Tracheal epithelial cell (primary cell): ENCODE results near the gene NUDT17. TPM values are rescaled to one million over a fixed set of nuclear protein-coding genes. Genes with fewer than 3 reads are reported as not detected.

ENCODE experiments used
- total RNA-seq: library from RNA; depleted of rRNA; stranded (reverse); fragments of >200 nt; gene quantifications from 2 replicates; pipeline ENCODE4 v1.2.1, GENCODE V29; 2014

NUDT17 gene, protein sequence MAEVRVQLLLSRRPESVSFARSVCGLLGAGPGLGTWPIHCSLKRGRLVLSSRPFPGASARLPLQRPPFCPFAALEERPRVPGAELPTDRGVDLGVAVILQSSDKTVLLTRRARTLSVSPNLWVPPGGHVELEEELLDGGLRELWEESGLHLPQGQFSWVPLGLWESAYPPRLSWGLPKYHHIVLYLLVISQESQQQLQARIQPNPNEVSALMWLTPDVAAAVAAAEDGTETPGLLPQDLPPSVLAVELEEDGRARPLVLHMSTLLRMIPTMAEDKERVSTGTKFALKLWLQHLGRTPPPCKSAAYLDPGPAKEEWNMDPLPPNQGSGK
- total RNA-seq, result 2.7 and 3.2 TPM in 2 replicates

GRCh38 chr1:145845514-145846161 is at the start of gene NUDT17:
NUDT17 (plus strand) TSS chr1:145845630; CDS start chr1:145845641, 11 bp downstream.

DNA sequence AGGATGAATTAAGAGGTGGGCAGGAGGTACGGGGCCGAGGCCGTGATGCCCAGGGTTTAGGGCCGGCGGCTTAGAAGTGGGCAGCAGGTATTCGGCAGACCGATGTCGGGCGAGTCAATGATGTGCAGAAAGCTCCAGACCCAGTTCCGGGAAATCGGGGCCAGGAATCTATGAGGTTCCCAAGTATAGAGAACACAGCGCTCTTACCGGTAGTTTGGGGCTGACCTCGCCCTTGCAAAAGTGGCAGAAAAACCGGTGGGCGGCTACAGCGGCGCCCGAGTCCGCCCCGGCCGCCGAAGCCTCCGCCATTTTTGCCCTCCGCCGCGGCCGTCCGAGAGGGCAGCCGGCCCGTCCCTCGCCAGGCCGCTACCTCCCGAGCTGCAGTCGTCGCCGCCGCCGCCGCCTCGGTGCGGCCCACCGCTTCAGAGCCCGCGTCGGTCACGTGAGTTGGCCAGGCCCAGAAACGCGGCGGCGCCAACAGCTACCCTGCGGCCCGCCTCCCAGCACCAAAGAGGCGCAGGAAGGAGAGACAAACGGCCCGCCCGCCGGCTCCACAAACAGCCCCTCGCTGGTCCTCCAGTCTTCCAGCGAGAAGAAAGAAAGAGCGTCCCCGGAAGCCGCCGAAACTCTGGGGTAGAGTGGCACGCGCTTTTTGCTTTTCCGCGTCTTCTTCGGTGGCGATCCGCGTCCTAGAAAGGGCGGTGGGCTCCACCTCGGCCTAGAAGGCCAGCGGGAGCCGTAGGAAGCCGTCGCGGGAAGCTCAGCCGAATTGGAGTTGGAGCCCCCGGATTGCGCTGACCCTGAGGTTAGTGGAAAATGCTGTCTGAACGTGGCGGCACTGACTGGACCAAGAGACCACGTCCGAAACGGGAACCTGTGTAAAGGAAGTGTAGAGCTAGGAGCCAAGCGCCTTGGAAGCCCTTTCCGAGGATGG is 21.6 kb upstream of the NUDT17 start, which contains the start of the genes POLR3C and RNF115:
POLR3C (plus strand) TSS at position 636 of the 934 bp plus-strand sequence. CDS start 1,577 bp downstream, outside the sequence.
RNF115 (minus strand) TSS at position 531 of the 934 bp plus-strand sequence; CDS start at position 309, 222 bp downstream.

DNA sequence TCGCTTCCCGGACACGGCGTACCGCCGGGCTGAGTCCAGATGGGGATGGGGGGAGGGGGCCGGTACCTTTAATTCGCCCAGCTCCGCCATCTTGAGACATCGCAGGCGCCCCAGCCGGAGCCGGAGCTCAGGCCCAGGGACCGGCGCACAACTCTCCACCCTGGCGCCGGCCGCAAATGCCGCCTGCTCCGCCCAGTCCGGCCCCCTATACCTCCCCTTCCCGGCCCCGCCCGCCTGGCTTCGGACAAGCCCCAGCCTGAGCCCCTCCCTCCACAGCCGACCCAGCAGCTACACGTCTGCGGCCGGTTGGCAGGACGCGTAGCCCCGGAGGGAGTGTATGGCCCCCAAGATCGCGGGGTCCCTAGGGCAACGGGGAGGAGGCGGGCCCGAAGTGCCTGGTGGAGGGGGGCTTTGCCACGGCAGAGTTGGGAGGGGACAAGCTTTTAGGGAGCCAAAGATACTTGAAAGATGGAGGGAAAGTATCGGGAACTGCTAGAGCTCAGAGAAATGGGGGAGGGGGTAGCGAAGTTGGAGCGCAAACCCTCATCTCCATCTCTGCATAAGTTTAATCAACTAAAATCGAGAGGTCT is 13.6 kb downstream of the NUDT17 start, which contains the start of gene PIAS3:
PIAS3 (minus strand) TSS at position 181 of the 590 bp plus-strand sequence; CDS start at position 90, 91 bp downstream.

DNA sequence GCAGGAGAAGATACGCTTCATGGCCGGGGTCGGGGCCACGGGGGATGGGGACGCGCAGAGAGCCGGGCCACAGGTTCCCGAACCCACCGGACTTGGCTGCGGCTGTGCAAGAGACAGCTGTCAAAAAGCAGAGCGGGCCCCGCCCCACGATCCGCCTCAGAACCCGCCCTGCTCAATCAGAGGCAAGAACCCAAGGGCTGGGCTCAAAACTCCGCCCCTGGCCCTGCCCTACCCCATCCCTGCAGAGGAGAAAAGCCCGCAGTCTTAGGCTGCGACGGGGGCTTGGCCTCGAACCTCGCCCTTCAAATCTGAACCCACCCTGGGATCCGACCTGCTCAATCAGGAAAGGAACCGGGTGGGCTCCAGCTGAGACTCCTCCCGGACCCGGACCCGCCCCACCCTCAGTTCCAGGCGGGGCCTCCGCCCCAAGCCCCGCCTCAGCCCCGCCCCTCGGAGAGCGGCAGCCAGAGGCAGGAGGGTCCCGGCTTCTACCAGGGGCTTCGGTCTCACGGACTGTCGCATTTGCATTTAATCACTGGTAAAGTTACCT is 40.4 kb downstream of the NUDT17 start, which contains the start of gene ANKRD35:
ANKRD35 (minus strand) TSS at position 129 of the 550 bp plus-strand sequence; CDS start at position 21, 108 bp downstream.

Other genes with a start within 250 kb of the NUDT17 start
- 24.8 and 32.6 TPM in 2 replicates for gene GPR89A, start 237.6 kb upstream of the NUDT17 start, total RNA-seq
- gene PDZK1, start 138.3 kb upstream of the NUDT17 start, total RNA-seq, result under 0.01 and 10.4 TPM in 2 replicates
- gene CD160, start 126.1 kb upstream of the NUDT17 start, total RNA-seq, result under 0.01 TPM in 1 of 2 replicates, not detected in the other
- 7.9 and 9.9 TPM in 2 replicates for gene RNF115, start 21.5 kb upstream of the NUDT17 start, total RNA-seq
- 23.7 and 33.7 TPM in 2 replicates for gene POLR3C, start 21.4 kb upstream of the NUDT17 start, total RNA-seq
- gene PIAS3, start 13.5 kb downstream of the NUDT17 start, total RNA-seq, result 4.8 and 10.0 TPM in 2 replicates
- 0.24 and 2.6 TPM in 2 replicates for gene ANKRD35, start 40.2 kb downstream of the NUDT17 start, total RNA-seq
- gene ITGA10, start 64.4 kb downstream of the NUDT17 start, total RNA-seq, result 0.24 and 0.64 TPM in 2 replicates
- 22.9 and 27.5 TPM in 2 replicates for gene PEX11B, start 73.1 kb downstream of the NUDT17 start, total RNA-seq
- gene RBM8A, start 81.9 kb downstream of the NUDT17 start, total RNA-seq, result 84.2 and 170 TPM in 2 replicates
- gene LIX1L, start 112.4 kb downstream of the NUDT17 start, total RNA-seq, result 4.8 and 5.8 TPM in 2 replicates
- 1.1 TPM in 1 of 2 replicates, not detected in the other for gene ANKRD34A, start 118.9 kb downstream of the NUDT17 start, total RNA-seq
- gene POLR3GL, start 119.1 kb downstream of the NUDT17 start, total RNA-seq, result 5.1 and 6.3 TPM in 2 replicates
- 38.2 and 63.6 TPM in 2 replicates for gene TXNIP, start 150.9 kb downstream of the NUDT17 start, total RNA-seq
- not detected in 2 replicates for gene HJV, start 176.1 kb downstream of the NUDT17 start, total RNA-seq